Left ventricle myocardium inferior (tissue), 1 donor: ENCODE measurements around the gene CPNE5. TPM values are rescaled to one million over a fixed set of nuclear protein-coding genes. Genes with fewer than 3 reads are reported as not detected.
"Not testable (repeated sequence)": the region's sequence is repeated elsewhere in the genome, so short reads cannot be mapped to it uniquely, and the experiment has no call there.

ENCODE experiments used
- DNase-seq: peaks from one replicate; pipeline ENCODE4 v3.0.0-alpha.2; 2020
- H3K27ac ChIP-seq: fragments of 200-600 bp; replicated peaks from 2 replicates; pipeline ENCODE4 v1.8.0; 2021
- H3K27me3 ChIP-seq: fragments of 200-600 bp; 2 replicates; pipeline ENCODE4 v1.8.0; 2021; ENCODE audit warnings: low read depth
- H3K36me3 ChIP-seq: fragments of 200-600 bp; 2 replicates; pipeline ENCODE4 v1.8.0; 2021
- H3K4me1 ChIP-seq: fragments of 200-600 bp; 2 replicates; pipeline ENCODE4 v1.8.0; 2021
- H3K4me3 ChIP-seq: fragments of 200-600 bp; 2 replicates; pipeline ENCODE4 v1.8.0; 2021; ENCODE audit warnings: mild to moderate bottlenecking, moderate library complexity
- H3K9me3 ChIP-seq: fragments of 200-600 bp; replicated peaks from 2 replicates; pipeline ENCODE4 v1.8.0; 2021
- intact Hi-C: fragments of 100-400 bp; cut with micrococcal nuclease; formaldehyde crosslinking; loops from one replicate; pipeline ENCODE4 v1.11.0; 2022
- total RNA-seq: library from RNA; stranded (reverse); fragmentation: NEBNext Ultra II Directional; extraction: Animal tissue kit (Norgen Biotek cat#: 25700); gene quantifications from one replicate; pipeline ENCODE4 v1.2.1, GENCODE V29; 2021
- TF ChIP-seq, protein P1 (sequence below): fragments of 200-600 bp; IDR thresholded peaks from 2 replicates; pipeline ENCODE4 v1.8.0; 2021; ENCODE audit warnings: antibody characterized with exemption, mild to moderate bottlenecking, borderline replicate concordance
- donor health status: DM: no; HTN: yes; CAD: no; lungs with severe emphysema.

Gene CPNE5
- total RNA-seq, 1 donor from 2014 or later: 26.5 TPM

DNA sequence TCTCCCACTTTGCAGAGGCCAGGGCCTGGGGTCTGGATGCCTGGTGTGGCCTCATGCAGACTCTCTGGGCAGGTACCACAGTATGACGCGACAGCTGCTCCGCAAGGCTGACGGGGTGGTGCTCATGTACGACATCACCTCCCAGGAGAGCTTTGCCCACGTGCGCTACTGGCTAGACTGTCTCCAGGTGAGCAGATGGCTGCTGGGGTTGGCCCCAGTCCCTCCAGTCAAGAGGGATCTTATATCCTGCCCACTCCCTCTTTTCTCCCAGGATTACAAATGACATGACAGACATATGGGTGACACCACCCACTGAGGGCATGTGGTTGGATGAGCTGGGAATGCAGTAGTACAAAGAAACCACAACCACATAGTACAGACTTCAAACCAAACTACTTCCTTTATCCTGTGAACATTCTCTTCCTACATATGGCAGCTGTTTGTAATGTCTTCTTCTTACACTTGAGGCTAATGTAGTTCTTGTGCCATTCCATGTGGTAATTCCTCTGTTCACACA lies 111.7 kb downstream of the CPNE5 start:
- no peak overlapping the region for H3K4me3 ChIP-seq
- H3K9me3 ChIP-seq: no peaks in the 10 kb centered on the region
- TF ChIP-seq, protein P1, sequence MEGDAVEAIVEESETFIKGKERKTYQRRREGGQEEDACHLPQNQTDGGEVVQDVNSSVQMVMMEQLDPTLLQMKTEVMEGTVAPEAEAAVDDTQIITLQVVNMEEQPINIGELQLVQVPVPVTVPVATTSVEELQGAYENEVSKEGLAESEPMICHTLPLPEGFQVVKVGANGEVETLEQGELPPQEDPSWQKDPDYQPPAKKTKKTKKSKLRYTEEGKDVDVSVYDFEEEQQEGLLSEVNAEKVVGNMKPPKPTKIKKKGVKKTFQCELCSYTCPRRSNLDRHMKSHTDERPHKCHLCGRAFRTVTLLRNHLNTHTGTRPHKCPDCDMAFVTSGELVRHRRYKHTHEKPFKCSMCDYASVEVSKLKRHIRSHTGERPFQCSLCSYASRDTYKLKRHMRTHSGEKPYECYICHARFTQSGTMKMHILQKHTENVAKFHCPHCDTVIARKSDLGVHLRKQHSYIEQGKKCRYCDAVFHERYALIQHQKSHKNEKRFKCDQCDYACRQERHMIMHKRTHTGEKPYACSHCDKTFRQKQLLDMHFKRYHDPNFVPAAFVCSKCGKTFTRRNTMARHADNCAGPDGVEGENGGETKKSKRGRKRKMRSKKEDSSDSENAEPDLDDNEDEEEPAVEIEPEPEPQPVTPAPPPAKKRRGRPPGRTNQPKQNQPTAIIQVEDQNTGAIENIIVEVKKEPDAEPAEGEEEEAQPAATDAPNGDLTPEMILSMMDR: no peak
- H3K27me3 ChIP-seq: no peaks in the 10 kb centered on the region
- H3K27ac ChIP-seq: no peak overlapping the region
- peaks cover 15% of the 10 kb centered on the region for H3K4me1 ChIP-seq
- intact Hi-C loops: no loop called here
- no peaks in the 10 kb centered on the region for H3K36me3 ChIP-seq
- no peak for DNase-seq

DNA sequence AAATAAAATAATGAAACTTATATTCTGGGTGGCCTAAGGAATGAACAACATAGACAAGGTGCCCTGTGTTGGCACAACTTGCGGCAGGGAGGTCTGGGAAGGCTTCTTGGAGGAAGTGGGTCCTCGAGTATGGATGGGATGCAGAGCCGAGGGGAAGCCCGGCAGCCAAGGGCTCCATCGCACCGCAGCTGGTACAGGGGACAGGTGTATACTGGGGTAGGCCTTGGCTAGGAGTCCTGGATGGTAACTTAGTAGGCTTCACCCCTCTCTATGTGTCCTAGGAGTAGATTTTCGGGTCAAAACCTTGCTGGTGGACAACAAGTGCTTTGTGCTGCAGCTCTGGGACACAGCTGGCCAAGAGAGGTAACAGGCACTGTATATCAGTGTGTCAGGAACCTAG lies 113.7 kb downstream of the CPNE5 start:
- no peak for DNase-seq
- no peak overlapping the region for H3K4me3 ChIP-seq
- H3K27ac ChIP-seq: no peak overlapping the region
- H3K9me3 ChIP-seq: no peaks in the 10 kb centered on the region
- TF ChIP-seq, protein P1: no peak
- intact Hi-C loops: no loop called here
- peaks cover 12% of the 10 kb centered on the region for H3K4me1 ChIP-seq
- no peaks in the 10 kb centered on the region for H3K36me3 ChIP-seq
- no peaks in the 10 kb centered on the region for H3K27me3 ChIP-seq

DNA sequence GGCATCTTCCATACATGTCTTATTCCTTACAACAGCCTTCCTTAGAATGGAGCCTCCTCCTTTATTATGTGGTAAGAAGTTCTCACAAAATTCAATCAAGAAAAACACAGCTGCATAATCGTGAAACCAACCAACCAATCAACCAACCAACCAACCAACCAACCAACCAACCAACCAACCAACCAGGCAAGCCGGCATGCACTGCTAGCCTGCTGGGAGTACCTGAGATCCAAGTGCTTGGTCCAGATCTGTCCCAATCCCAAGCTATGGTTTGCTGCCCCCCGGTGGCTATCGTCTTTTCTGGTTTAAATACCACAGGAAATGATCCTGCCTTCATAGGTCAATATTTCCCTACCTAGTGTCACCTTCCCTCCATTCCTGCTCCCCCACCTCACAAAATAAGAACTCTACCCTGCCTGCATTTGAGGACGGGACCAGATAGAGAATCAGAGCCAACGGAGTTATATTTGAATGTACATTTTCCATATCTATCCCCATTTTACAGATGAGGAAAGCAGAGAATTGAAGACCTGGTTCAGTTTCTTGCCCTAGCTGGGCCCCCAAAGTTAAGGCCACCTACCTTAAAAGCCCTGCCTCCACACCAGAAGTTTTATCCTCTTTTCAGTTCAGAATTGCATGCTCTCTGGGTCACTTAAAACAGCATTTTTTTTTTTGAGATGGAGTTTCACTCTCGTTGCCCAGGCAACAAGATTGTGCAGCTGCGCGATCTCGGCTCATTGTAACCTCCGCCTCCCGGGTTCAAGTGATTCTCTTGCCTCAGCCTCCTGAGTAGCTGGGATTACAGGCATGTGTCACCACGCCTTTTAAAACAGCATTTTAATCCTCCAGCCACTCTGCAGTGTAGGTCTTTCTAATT lies 114.5 kb downstream of the CPNE5 start:
- intact Hi-C loops: no loop called here
- Histone ChIP-seq H3K4me3 (no peak overlapping the region), H3K27ac (no peak overlapping the region), H3K9me3 (no peaks in the 10 kb centered on the region), H3K4me1 (peaks cover 12% of the 10 kb centered on the region), H3K27me3 (no peaks in the 10 kb centered on the region), H3K36me3 (no peaks in the 10 kb centered on the region)
- TF ChIP-seq, protein P1: peak; percentile 65
- peak; percentile 56 for DNase-seq

DNA sequence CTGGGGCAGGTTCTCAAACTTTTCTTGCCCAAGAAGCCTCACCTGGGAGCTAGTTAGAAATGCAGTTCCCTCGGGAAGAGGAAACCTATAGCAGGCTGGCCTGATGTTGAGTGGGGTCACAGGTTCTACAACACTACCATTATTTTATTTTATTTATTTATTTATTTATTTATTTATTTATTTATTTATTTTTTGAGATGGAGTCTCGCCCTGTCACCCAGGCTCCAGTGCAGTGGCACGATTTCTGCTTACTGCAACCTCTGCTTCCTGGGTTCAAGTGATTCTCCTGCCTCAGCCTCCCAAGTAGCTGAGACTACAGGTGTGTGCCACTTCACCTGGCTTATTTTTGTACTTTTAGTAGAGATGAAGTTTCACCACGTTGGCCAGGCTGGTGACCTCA lies 115.3 kb downstream of the CPNE5 start:
- DNase-seq, H3K27me3 ChIP-seq, H3K9me3 ChIP-seq, H3K36me3 ChIP-seq, intact Hi-C loops, H3K4me1 ChIP-seq, H3K27ac ChIP-seq, H3K4me3 ChIP-seq: not testable (repeated sequence)

DNA sequence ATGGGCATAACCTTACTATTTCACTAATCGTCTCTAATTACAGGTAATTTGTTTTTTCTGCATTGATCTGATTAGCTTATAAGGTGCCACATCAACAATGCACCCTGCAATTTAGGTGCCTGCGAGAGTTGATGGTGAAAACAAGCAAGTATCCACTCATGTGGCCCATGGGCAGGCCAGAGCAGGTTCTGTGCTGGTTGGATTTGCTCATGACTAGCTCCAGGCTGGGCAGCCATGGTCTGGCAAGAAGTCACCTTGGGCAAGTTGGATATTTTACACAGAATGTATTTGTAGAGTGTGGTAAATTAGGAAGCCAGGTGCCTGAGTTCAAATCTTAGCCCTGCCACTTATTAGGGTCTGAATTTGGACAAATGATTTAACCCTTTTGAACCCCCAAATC lies 116.4 kb downstream of the CPNE5 start:
- Histone ChIP-seq H3K9me3 (no peaks in the 10 kb centered on the region), H3K27me3 (no peaks in the 10 kb centered on the region), H3K4me1 (peaks cover 4% of the 10 kb centered on the region), H3K36me3 (no peaks in the 10 kb centered on the region), H3K4me3 (no peak overlapping the region), H3K27ac (no peak overlapping the region)
- intact Hi-C loops: no loop called here
- no peak for DNase-seq
- TF ChIP-seq, protein P1: no peak

DNA sequence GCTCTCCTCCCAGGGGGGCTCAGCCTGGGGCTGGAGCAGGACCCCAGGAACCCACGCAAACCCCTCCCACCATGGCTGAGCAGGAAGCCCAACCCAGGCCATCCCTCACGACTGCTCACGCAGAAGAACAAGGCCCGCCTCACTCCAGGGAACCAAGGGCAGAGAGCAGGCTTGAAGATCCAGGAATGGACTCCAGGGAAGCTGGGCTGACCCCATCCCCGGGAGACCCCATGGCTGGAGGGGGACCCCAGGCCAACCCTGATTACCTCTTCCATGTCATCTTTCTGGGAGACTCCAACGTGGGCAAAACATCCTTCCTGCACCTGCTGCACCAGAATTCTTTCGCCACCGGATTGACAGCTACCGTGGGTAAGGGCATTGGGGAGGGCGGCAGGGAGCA lies 116.9 kb downstream of the CPNE5 start:
- no peak for DNase-seq
- Histone ChIP-seq H3K9me3 (no peaks in the 10 kb centered on the region), H3K4me3 (no peak overlapping the region), H3K36me3 (no peaks in the 10 kb centered on the region), H3K27me3 (no peaks in the 10 kb centered on the region), H3K27ac (no peak overlapping the region), H3K4me1 (peaks cover 4% of the 10 kb centered on the region)
- intact Hi-C loops: no loop called here
- TF ChIP-seq, protein P1: no peak
